HG02970 (cell line): ENCODE results near the gene PHPT1.
"Not testable (repeated sequence)": the region's sequence is repeated elsewhere in the genome, so short reads cannot be mapped to it uniquely, and the experiment has no call there.

ENCODE experiments used
- ATAC-seq: cut with Tn5 transposase; IDR thresholded peaks from one replicate; pipeline ENCODE4 v1.9.1; 2021; ENCODE audit warnings: mild to moderate bottlenecking, moderate library complexity, moderate number of reproducible peaks; ENCODE audit not compliant: unreplicated experiment, low FRiP score

Gene PHPT1

DNA sequence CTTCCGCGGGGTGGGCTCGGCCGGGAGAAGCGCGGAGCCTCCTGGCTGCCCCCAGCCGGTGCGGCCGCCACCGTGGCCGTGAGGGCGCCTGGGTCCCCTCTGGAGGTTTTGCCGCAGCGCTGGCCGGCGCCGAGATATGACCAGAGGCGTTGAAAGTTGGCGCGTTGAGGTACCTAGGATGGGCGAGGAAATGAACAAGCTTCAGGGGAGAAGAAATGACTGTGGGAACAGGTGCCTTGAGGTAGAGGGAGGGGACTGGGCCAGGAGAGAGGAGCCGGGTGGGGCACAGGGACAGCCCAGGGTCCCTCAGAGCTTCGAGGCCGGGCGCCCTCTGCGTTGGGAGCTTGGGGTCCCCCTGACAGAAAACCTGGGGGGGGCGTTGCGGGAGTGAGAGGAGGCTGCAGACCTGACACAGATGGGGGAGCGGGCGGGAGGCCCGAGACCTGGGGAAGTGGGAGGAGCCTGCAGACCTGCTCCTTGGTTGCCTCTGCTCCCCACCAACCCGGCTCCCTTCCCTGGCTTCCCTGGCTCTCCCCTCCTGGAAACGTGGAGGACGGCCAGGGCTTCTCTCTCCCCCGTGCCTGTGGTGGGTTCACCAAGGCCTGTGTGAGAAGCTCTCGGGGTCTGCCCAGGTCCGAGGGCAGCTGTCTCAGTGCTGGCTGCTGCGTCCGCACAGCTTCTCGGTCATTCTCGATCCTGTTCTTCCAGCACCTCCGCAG lies 27.2 kb upstream of the PHPT1 start:
- ATAC-seq = no peak

GRCh38 chr9:136823136-136824046 lies 25.8 kb upstream of the PHPT1 start:
- ATAC-seq = no peak

DNA sequence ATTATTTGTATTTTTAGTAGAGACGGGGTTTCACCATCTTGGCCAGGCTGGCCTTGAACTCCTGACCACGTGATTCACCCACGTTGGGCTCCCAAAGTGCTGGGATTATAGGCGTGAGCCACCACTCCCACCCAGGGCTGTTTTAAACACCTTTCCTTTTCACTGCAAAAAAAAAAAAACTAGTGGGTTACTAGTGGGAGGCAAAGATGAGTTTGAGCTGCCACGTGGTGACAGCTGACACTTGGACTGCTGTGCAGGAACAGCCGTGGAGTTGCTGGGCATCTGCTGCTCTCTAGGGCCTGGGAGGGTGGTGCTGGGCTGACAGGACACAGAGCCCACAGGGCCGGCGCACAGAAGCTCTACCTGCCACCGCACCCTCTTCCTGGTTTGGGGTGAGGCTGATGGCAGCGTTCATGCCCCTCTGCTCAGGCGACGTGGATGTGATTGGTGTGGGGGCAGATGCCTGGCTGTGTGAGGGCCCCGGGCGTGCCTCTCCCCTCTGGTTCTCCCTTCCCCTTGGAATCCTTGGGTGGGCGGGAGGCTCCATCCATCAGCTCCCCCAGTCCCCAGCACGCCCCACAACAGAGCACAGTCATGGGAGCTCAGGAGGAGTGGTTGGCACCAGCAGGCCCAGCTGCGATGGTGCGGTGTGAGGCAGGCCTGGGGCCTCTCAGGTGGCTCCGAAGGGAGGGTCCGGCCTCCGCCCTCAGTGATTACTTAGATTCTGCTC lies 24.5 kb upstream of the PHPT1 start:
- no peak for ATAC-seq

- no peak for ATAC-seq
These were observed 23.7 kb upstream of the PHPT1 start for GRCh38 chr9:136825295-136826187.

- ATAC-seq = no peak
These were observed 23.0 kb upstream of the PHPT1 start for GRCh38 chr9:136826188-136826541.

DNA sequence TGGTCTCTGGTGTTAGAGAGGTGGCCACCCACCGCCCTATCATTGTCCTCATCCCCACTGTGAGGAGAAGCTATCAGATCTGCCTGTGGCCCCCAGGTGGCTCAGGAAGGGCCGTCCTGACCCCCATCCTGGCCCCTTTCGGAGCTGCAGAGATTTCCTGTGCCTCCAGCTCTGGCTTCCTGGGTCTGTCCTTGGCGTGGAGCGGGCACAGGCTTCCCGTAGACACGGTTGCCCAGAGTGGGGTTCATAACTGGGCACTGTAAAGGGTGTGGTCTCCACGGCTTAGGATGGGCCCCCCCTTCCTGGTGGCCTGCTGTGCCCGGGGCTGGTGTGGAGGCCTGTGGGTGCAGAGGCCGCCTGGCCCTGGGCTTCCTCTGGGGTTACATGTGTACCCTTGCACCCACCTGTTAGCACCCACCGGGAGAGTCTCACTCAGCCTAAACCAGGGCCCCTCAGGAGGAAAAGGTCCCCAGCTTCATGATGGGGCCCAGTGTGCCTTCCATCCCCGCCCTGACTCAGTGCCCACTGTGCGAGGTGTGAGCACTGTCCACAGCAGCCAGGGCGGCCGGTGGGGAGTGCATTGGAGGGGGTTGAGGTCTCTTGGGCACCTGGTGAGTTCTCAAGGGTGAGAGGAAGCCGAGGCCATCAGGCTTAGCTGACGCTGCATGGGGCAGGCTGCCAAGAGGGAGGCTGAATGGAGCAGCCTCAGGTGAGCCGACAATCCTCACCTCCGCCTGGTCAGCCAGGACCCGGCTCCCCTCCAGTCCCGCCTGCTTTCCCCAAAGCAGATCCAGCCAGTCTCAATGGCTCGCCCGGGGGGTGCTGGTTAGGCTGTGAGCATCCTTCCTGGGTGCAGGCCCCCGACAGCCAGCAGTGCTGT lies 22.3 kb upstream of the PHPT1 start:
- no peak for ATAC-seq

GRCh38 chr9:136827794-136828473 lies 21.3 kb upstream of the PHPT1 start:
- ATAC-seq = no peak

- no peak for ATAC-seq
These were observed 20.6 kb upstream of the PHPT1 start for GRCh38 chr9:136828474-136829140.

GRCh38 chr9:136829412-136829811 lies 19.8 kb upstream of the PHPT1 start:
- no peak for ATAC-seq

DNA sequence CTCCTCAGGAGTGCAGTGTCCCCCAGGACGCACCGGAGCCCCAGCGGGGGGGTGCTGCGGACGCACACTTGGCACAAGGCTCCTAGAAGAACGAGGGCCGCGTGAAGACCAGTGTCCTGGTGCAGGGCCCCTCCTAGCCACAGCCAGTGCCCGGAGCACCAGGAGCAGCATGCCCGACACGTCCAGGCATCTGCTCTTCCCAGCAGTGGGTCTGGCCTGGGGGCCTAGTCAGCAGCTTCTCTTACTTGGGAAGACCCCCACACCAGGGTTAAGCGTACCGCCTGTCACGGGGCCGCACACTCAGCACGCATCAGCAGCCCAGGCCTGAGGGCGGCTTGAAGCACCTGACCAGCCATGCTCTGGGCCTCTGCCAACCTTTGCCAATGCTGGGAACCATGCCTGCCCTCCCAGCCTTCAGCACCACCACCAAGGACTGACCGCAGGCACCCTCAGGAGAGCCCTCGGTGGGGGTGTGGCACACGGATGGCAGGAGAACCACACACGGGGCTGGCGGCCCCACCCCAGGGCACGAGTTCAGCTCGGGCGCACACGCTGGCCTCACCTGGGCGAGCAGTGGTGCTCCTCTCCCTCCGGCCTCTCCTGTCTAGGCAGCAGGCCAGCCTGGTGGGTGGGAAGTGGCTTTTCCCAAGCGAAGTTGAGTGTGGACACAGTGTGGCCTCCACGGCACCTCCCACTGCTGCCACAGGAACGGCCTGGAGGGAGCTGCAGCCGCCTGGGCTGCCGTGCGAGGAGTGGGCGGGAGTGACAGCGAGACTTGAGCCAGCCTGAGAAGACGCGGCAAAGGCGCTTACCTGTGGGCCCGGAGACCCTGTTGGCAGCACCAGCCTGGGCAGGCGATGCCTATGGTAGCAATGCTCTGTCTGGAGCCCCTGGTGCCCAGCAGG lies 19.0 kb upstream of the PHPT1 start:
- no peak for ATAC-seq

DNA sequence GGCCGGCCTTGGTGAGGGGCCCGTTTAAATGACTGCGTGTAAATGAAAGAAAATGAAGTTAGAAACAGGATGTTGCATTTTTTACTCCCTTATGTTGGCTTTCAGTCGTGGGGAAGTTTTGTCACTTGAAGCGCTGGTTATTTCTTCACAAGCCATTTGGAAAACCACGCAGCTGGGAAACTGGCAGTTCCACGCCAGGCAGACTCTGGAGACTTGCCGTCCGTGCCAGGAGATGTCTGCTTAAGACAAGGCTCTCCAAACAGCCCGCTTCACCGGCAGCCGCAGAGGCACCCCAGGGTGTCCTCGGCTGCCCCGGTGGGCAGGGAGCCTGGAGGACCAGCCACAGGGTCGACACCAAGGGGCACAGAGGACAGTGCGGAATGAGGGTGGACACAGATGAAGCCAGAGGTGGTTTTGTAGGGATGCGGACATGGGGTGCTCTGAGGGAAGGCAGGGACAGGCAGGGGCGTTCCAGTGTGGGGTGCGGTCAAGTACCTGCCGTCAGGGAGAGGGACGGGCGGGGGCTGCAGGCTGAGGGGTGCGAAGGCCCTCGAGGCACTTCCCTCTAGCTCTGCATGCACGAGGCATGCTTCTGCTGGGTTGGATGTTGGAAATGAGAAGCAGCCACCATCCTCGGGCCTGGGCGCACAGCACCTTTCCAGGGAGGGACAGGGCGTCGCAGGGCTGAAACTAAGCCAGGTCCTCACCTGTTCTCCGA lies 18.0 kb upstream of the PHPT1 start:
- no peak for ATAC-seq

DNA sequence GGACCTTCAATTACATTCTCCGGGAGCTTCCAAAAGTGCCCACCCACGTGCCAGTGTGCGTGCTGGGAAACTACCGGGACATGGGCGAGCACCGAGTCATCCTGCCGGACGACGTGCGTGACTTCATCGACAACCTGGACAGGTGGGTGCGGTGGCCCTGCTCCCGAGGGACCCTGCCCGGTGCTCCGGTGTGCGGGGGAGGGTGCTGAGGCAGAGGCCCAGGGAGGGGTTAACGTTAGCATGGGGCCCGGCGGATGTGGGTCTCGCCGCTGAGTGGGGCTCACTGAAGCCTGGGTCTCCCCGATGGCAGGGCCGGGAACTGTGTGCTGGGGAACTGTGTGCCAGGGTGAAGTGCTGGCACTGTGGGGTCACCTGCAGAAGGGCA lies 17.5 kb upstream of the PHPT1 start:
- ATAC-seq = no peak

- ATAC-seq = no peak
These were observed 16.6 kb upstream of the PHPT1 start for GRCh38 chr9:136832581-136832980.

GRCh38 chr9:136833381-136834048 lies 15.7 kb upstream of the PHPT1 start:
- not testable (repeated sequence) for ATAC-seq

DNA sequence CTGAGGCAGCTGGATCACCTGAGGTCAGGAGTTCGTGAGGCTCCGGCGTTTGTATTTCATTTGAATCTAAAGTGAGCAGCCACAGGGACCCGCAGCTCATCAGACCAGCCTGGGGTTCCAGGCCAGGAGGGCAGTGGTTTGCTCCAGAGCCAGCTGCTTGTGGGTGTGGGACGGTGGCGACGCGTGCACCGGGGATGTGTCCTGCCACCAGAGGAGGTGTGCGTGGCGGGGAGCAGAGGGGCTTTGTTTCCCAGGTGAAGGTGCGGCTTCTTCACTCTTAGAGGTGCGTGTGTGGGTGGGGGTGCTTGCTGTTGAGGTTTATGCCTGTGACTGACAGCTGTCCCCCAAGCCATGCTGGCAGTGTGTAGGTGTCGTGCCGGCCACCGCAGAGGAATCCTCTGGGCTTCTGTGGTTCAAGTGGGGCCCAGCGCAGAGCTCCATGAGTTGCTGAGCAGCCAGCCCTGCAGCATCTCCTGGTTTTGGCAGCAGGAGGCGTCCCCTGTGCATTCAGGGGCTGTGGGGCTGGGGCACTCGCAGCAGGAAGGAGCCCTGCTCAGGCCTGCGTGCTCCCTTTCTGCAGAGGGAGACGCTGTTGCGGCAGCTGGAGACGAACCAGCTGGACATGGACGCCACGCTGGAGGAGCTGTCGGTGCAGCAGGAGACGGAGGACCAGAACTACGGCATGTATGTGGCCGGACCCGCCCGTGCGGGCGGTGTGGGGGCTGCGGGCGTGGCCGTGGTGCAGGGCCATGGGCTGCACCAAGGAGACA lies 13.9 kb upstream of the PHPT1 start:
- ATAC-seq = no peak
